Measurements from ENCODE around the gene BNIP5.

BNIP5 gene

GRCh38 chr6:36322591-36322990, 14.1 kb downstream of the BNIP5 start:
- TF ChIP-seq EZH2phosphoT487 (IDR thresholded peaks at IDR 0.05; ENCODE audit: low read depth), result no peak
- TF ChIP-seq, protein P1, sequence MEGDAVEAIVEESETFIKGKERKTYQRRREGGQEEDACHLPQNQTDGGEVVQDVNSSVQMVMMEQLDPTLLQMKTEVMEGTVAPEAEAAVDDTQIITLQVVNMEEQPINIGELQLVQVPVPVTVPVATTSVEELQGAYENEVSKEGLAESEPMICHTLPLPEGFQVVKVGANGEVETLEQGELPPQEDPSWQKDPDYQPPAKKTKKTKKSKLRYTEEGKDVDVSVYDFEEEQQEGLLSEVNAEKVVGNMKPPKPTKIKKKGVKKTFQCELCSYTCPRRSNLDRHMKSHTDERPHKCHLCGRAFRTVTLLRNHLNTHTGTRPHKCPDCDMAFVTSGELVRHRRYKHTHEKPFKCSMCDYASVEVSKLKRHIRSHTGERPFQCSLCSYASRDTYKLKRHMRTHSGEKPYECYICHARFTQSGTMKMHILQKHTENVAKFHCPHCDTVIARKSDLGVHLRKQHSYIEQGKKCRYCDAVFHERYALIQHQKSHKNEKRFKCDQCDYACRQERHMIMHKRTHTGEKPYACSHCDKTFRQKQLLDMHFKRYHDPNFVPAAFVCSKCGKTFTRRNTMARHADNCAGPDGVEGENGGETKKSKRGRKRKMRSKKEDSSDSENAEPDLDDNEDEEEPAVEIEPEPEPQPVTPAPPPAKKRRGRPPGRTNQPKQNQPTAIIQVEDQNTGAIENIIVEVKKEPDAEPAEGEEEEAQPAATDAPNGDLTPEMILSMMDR (IDR thresholded peaks at IDR 0.05; ENCODE audit: low read depth, low read length), result no peak
- Histone ChIP-seq H3K4me3 (ENCODE audit: low read length) (no peak overlapping the region), H3K4me2 (ENCODE audit: low read length) (no peak overlapping the region), H3K9ac (ENCODE audit: low read length) (no peak overlapping the region), H3K9me3 (ENCODE audit: insufficient read depth, low read length) (no peaks in the 10 kb centered on the region), H3K79me2 (ENCODE audit: low read length) (no peaks in the 10 kb centered on the region), H3K27me3 (ENCODE audit: low read depth, low read length) (peaks cover 26% of the 10 kb centered on the region), H3K36me3 (replicated peaks; ENCODE audit: low read depth, low read length) (no peaks in the 10 kb centered on the region), H3K4me1 (ENCODE audit: low read length) (no peaks in the 10 kb centered on the region), H3K27ac (ENCODE audit: low read length) (no peak overlapping the region), H4K20me1 (ENCODE audit: insufficient read depth, low read length) (no peaks in the 10 kb centered on the region), H2AFZ (ENCODE audit: low read depth, low read length) (no peak overlapping the region)

GRCh38 chr6:36320475-36320874, 16.2 kb downstream of the BNIP5 start:
- no peak overlapping the region for H3K9ac ChIP-seq (ENCODE audit: low read length)
- H3K4me2 ChIP-seq (ENCODE audit: low read length), result no peak overlapping the region
- H3K4me3 ChIP-seq (ENCODE audit: low read length), result no peak overlapping the region
- H3K36me3 ChIP-seq (replicated peaks; ENCODE audit: low read depth, low read length), result no peaks in the 10 kb centered on the region
- H3K27me3 ChIP-seq (ENCODE audit: low read depth, low read length), result peaks cover 29% of the 10 kb centered on the region
- H4K20me1 ChIP-seq (ENCODE audit: insufficient read depth, low read length), result no peaks in the 10 kb centered on the region
- no peak overlapping the region for H3K27ac ChIP-seq (ENCODE audit: low read length)
- no peak overlapping the region for H2AFZ ChIP-seq (ENCODE audit: low read depth, low read length)
- TF ChIP-seq, protein P1 (IDR thresholded peaks at IDR 0.05; ENCODE audit: low read depth, low read length), result no peak
- TF ChIP-seq EZH2phosphoT487 (IDR thresholded peaks at IDR 0.05; ENCODE audit: low read depth), result no peak
- H3K4me1 ChIP-seq (ENCODE audit: low read length), result no peaks in the 10 kb centered on the region
- no peaks in the 10 kb centered on the region for H3K9me3 ChIP-seq (ENCODE audit: insufficient read depth, low read length)
- no peaks in the 10 kb centered on the region for H3K79me2 ChIP-seq (ENCODE audit: low read length)

- no peaks in the 10 kb centered on the region for H3K4me1 ChIP-seq (ENCODE audit: low read length)
- TF ChIP-seq, protein P1 (IDR thresholded peaks at IDR 0.05; ENCODE audit: low read depth, low read length), result no peak
- TF ChIP-seq EZH2phosphoT487 (IDR thresholded peaks at IDR 0.05; ENCODE audit: low read depth), result no peak
- no peak overlapping the region for H2AFZ ChIP-seq (ENCODE audit: low read depth, low read length)
- H3K27ac ChIP-seq (ENCODE audit: low read length), result no peak overlapping the region
- H3K36me3 ChIP-seq (replicated peaks; ENCODE audit: low read depth, low read length), result no peaks in the 10 kb centered on the region
- no peak overlapping the region for H3K4me3 ChIP-seq (ENCODE audit: low read length)
- no peaks in the 10 kb centered on the region for H4K20me1 ChIP-seq (ENCODE audit: insufficient read depth, low read length)
- no peaks in the 10 kb centered on the region for H3K9me3 ChIP-seq (ENCODE audit: insufficient read depth, low read length)
- no peak overlapping the region for H3K9ac ChIP-seq (ENCODE audit: low read length)
- H3K4me2 ChIP-seq (ENCODE audit: low read length), result no peak overlapping the region
- peaks cover 31% of the 10 kb centered on the region for H3K27me3 ChIP-seq (ENCODE audit: low read depth, low read length)
- H3K79me2 ChIP-seq (ENCODE audit: low read length), result no peaks in the 10 kb centered on the region
Observed at GRCh38 chr6:36319821-36320220, 16.9 kb downstream of the BNIP5 start.

DNA sequence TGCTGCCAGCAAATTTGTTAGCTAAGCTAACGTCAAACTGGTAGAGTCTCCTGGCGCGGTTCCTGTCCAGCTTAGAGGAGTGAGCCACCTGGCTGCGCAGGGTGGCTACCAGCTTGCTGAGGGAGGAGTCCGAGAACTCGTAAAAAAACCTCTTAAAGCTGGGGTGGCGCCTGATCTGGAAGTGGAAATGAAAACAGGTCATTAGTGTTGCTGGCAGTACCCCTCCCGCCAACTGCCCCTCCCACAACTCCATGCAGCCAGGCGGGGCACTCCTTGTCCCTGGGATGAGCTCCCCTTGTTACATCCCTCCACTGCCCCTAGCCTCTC, 17.3 kb downstream of the BNIP5 start:
- Histone ChIP-seq H3K36me3 (replicated peaks; ENCODE audit: low read depth, low read length) (no peaks in the 10 kb centered on the region), H3K27me3 (ENCODE audit: low read depth, low read length) (peaks cover 31% of the 10 kb centered on the region), H3K4me3 (ENCODE audit: low read length) (no peak overlapping the region), H3K9ac (ENCODE audit: low read length) (no peak overlapping the region), H3K27ac (ENCODE audit: low read length) (no peak overlapping the region), H3K4me2 (ENCODE audit: low read length) (no peak overlapping the region), H2AFZ (ENCODE audit: low read depth, low read length) (no peak overlapping the region), H3K79me2 (ENCODE audit: low read length) (no peaks in the 10 kb centered on the region), H3K9me3 (ENCODE audit: insufficient read depth, low read length) (no peaks in the 10 kb centered on the region), H3K4me1 (ENCODE audit: low read length) (no peaks in the 10 kb centered on the region), H4K20me1 (ENCODE audit: insufficient read depth, low read length) (no peaks in the 10 kb centered on the region)
- TF ChIP-seq, protein P1 (IDR thresholded peaks at IDR 0.05; ENCODE audit: low read depth, low read length), result no peak
- TF ChIP-seq EZH2phosphoT487 (IDR thresholded peaks at IDR 0.05; ENCODE audit: low read depth), result no peak
